BE2C (cell line): ENCODE results near the gene CCDC12.

ENCODE experiments used
- DNase-seq: peaks from one replicate; pipeline ENCODE4 v3.0.0-alpha.2; 2020
- H3K27me3 ChIP-seq: fragments of 250-450 bp; sonication (Bioruptor Pico); 2 replicates; pipeline ENCODE4 v1.5.1; 2020; ENCODE audit warnings: mild to moderate bottlenecking
- H3K36me3 ChIP-seq: fragments of 250-450 bp; sonication (Bioruptor Pico); 2 replicates; pipeline ENCODE4 v1.5.1; 2020; ENCODE audit warnings: mild to moderate bottlenecking
- H3K4me1 ChIP-seq: fragments of 250-450 bp; sonication (Bioruptor Pico); 2 replicates; pipeline ENCODE4 v1.5.1; 2020
- H3K4me3 ChIP-seq: 2 replicates; pipeline ENCODE4 v1.5.1; 2011; ENCODE audit warnings: low read depth, low read length
- H3K9me3 ChIP-seq: fragments of 250-450 bp; sonication (Bioruptor Pico); 2 replicates; pipeline ENCODE4 v1.5.1; 2020
- TF ChIP-seq, protein P1 (sequence below): IDR thresholded peaks from 2 replicates; pipeline ENCODE4 v1.5.1; 2012; ENCODE audit warnings: mild to moderate bottlenecking, low read depth, low read length

CCDC12 gene

DNA sequence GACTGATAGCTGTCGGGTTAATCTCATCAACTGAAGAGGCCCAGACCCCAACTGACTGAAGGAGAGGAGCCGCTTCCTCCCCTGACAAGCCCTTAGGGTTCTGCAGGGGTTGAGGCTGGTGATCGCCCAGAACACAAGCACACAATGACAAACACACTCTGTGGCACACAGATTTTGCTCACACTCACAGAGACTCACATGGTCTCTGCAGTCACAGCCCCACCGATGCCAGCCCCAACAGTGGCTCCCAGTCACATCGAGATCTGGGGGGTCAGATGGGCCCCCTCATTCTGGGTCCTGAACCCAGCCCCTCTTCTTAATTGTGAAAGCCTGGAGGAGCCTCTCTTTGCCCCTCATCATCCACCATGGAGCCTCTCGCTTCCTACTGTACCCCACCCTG is 82.3 kb downstream of the CCDC12 start:
- Histone ChIP-seq H3K4me3 (no peak overlapping the region), H3K4me1 (no peaks in the 10 kb centered on the region), H3K9me3 (no peaks in the 10 kb centered on the region), H3K36me3 (no peaks in the 10 kb centered on the region), H3K27me3 (no peaks in the 10 kb centered on the region)
- DNase-seq, result no peak
- TF ChIP-seq, protein P1, sequence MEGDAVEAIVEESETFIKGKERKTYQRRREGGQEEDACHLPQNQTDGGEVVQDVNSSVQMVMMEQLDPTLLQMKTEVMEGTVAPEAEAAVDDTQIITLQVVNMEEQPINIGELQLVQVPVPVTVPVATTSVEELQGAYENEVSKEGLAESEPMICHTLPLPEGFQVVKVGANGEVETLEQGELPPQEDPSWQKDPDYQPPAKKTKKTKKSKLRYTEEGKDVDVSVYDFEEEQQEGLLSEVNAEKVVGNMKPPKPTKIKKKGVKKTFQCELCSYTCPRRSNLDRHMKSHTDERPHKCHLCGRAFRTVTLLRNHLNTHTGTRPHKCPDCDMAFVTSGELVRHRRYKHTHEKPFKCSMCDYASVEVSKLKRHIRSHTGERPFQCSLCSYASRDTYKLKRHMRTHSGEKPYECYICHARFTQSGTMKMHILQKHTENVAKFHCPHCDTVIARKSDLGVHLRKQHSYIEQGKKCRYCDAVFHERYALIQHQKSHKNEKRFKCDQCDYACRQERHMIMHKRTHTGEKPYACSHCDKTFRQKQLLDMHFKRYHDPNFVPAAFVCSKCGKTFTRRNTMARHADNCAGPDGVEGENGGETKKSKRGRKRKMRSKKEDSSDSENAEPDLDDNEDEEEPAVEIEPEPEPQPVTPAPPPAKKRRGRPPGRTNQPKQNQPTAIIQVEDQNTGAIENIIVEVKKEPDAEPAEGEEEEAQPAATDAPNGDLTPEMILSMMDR, result no peak

DNA sequence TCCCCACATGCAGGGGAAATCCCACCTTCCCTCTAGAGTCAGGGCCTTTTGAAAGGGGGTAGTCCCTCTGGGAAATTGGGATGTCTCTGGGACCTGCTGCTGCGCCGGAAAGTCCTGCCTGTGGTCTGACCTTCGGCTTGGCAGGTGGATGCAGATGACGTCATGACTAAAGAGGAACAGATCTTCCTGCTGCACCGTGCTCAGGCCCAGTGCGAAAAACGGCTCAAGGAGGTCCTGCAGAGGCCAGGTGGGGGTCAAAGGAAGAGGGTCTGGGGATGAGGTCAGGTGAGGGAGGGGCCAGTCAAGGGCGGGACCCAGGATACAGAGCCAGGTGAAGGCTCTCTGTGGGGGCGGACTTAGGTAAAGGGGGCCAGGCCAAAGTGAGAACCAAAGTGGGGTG is 82.8 kb downstream of the CCDC12 start:
- no peaks in the 10 kb centered on the region for H3K36me3 ChIP-seq
- no peaks in the 10 kb centered on the region for H3K9me3 ChIP-seq
- H3K27me3 ChIP-seq, result no peaks in the 10 kb centered on the region
- no peak for DNase-seq
- H3K4me1 ChIP-seq, result no peaks in the 10 kb centered on the region
- no peak overlapping the region for H3K4me3 ChIP-seq
- TF ChIP-seq, protein P1, result no peak

DNA sequence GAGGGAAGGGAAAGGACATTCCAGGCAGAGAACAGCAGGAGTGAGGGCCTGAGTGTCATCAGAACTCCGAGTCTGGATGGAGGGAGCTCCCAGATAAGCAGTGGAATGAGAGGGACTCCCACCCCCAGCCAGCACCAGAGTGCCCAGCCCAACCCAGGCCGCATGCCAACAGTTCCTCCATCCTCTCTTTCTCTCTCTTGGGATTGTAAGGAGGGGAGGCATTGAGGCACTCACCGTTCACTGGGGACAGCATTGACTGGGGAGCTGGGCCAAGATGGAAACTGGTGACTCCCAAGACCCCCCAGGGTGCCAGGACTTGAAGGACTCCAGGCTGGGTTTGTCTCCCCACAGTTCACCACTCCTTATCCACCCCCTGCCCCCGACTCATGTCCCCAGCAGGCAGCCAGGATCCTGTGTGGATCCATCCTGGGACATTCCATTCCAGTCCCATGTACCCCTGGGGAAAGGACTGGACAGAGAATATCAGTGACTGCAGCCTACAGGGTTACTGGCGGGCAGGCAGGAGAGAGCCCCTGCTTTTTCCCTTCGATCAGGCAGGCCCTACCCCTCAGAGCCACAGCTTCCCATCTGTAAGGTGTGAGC is 83.3 kb downstream of the CCDC12 start:
- Histone ChIP-seq H3K4me3 (no peak overlapping the region), H3K36me3 (no peaks in the 10 kb centered on the region), H3K4me1 (no peaks in the 10 kb centered on the region), H3K9me3 (no peaks in the 10 kb centered on the region), H3K27me3 (no peaks in the 10 kb centered on the region)
- DNase-seq, result no peak
- TF ChIP-seq, protein P1, result no peak

DNA sequence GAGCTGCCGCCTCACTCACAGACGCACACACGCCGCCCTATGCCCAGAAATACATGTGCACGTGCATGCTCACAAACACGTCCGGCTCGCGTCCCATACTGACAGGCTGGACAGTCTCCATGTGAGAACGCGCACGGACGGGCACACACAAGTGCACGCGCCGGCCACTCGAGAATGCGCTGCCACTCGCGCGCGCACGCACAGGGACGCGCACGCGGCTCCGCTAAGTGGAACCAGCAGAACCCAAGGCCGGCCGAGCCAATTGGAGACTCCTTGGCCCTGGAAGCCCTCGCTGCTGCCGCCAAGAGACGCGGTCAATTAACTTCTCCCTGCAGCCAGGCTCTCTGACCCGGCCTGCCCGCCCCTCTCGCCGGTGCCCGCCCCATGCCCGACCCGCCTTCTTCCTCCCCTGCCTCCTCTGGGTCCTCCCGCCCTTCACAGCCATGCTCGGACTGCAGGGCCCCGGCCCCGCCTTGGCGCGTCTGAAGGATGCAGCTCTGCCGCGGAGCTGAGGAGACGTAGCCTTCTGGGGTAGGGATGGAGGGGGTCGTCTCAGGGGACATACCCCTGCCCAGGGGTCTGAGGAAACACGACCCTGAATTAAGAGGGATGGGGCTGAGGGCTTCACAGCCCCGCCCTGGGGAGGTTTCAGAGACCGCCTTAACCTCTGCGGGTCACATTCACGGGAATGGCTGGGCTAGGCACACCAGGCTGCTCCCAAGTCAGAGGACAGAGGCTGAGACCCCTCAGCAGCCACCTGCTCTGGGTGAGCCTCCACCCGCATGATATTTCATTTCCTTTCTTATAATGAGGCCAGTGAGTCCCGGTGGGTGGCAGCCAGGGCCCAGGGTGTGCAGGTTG is 84.0 kb downstream of the CCDC12 start:
- no peaks in the 10 kb centered on the region for H3K9me3 ChIP-seq
- DNase-seq, result peak; percentile 63
- TF ChIP-seq, protein P1, result no peak
- peak overlapping the region; percentile 53 for H3K4me3 ChIP-seq
- H3K4me1 ChIP-seq, result no peaks in the 10 kb centered on the region
- no peaks in the 10 kb centered on the region for H3K36me3 ChIP-seq
- H3K27me3 ChIP-seq, result no peaks in the 10 kb centered on the region

DNA sequence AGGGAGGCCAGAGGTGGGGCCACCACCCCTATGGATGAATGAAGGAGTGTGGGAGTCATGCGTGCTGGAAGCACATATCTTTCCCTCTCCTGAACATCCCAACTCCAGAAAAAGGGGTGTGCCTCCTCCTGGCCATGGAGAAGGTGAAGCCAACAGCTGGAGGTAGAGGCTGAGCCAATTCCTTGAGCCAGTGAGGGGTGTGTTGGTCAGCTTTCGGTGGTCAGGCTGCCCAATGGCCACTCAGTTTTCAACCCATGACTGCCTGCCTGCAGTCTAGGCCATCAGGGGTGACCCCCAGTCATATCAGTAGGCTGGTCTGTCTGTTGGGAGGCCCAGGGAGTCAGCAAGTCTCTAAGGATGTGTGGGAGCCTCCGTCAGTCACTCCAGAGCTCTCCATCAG is 85.4 kb downstream of the CCDC12 start:
- no peak for DNase-seq
- no peaks in the 10 kb centered on the region for H3K4me1 ChIP-seq
- H3K36me3 ChIP-seq, result no peaks in the 10 kb centered on the region
- no peaks in the 10 kb centered on the region for H3K27me3 ChIP-seq
- no peak overlapping the region for H3K4me3 ChIP-seq
- H3K9me3 ChIP-seq, result no peaks in the 10 kb centered on the region
- TF ChIP-seq, protein P1, result no peak

DNA sequence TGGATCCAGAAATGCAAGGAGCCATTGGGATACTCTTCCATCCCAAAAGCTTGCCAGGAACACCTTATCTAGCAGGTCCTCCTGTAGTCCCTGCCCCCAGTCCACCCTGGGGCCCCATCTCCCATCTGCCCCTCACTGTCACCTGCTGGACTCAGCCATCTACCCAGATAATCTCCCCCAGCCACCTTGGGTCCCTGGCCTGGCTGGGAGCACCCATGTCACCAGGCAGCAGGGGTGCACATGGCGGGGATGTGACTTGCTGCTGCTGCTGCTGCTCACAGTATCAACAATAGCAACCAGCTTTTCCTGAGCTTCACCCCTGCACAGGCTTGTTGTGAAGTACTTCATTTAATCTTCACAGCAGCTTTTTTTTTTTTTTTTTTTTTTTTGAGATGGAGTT is 86.4 kb downstream of the CCDC12 start:
- Histone ChIP-seq H3K27me3 (no peaks in the 10 kb centered on the region), H3K36me3 (no peaks in the 10 kb centered on the region)

More for the DNA sequence above, 86.4 kb downstream of the CCDC12 start:
- no peak overlapping the region for H3K4me3 ChIP-seq
- no peaks in the 10 kb centered on the region for H3K4me1 ChIP-seq
- H3K9me3 ChIP-seq, result no peaks in the 10 kb centered on the region
- no peak for DNase-seq
- TF ChIP-seq, protein P1, result no peak
